ENCODE measurements around the gene EIF4A2.

The EIF4A2 gene

GRCh38 chr3:186784820-186785494 lies 1.6 kb downstream of the EIF4A2 start:
- no peak for TF ChIP-seq CTCF (IDR thresholded peaks at IDR 0.05; ENCODE audit: insufficient read depth, missing control alignments)
- DNase-seq (ENCODE audit: insufficient read length, low spot score): no peak
- FAIRE-seq: no peak

- no peak for DNase-seq (ENCODE audit: insufficient read length, low spot score)
- no peak for TF ChIP-seq CTCF (IDR thresholded peaks at IDR 0.05; ENCODE audit: insufficient read depth, missing control alignments)
- no peak for FAIRE-seq
Observed at GRCh38 chr3:186785495-186786018, 2.2 kb downstream of the EIF4A2 start.

GRCh38 chr3:186786922-186787321 lies 3.5 kb downstream of the EIF4A2 start:
- TF ChIP-seq CTCF (IDR thresholded peaks at IDR 0.05; ENCODE audit: insufficient read depth, missing control alignments): no peak
- DNase-seq (ENCODE audit: insufficient read length, low spot score) (no peak), FAIRE-seq (no peak)

DNA sequence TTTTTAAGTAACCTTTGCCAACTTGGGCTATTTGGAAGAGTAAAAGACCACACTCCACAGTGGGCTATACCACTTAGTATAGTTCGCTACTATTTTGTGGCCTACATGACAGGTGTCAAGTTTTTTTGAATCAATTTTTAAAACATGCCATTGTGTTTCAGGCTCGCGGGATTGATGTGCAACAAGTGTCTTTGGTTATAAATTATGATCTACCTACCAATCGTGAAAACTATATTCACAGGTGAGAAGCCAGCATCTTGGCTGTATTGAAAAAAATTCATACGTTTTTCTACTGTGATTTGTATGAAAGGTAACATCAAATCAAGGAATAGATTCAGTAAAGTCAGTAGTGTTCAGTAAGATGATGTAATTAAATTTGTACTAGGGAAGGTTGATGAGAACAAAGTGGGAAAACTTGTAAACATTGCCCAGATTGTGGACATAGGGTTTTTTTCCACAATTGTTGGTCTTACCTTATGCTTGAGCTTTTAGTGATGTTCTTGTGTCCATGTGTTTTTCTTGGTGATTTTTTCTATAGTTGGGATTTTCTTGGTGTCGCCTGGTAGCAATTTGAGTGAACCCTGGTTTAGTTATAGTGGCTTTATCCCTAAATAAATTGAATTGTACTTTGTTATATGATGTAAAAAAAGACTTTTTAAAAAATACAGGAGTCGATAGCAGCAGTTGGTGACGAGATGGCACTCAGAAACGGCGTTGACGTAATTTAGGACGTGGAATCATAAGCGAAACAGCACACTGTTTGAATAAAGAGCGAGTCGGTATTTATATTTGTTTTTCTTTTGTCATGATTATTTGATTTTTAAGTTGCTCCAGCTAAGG lies 4.5 kb downstream of the EIF4A2 start:
- FAIRE-seq (no peak), DNase-seq (ENCODE audit: insufficient read length, low spot score) (no peak)
- no peak for TF ChIP-seq CTCF (IDR thresholded peaks at IDR 0.05; ENCODE audit: insufficient read depth, missing control alignments)

GRCh38 chr3:186788482-186789370 lies 5.3 kb downstream of the EIF4A2 start:
- DNase-seq (ENCODE audit: insufficient read length, low spot score) (no peak), FAIRE-seq (peak; percentile 38)
- TF ChIP-seq CTCF (IDR thresholded peaks at IDR 0.05; ENCODE audit: insufficient read depth, missing control alignments): no peak

GRCh38 chr3:186789554-186790260 lies 6.3 kb downstream of the EIF4A2 start:
- DNase-seq (ENCODE audit: insufficient read length, low spot score) (no peak), FAIRE-seq (no peak)
- no peak for TF ChIP-seq CTCF (IDR thresholded peaks at IDR 0.05; ENCODE audit: insufficient read depth, missing control alignments)
